H1 (cell line): Measurements from ENCODE around the gene OXTR. TPM values are rescaled to one million over a fixed set of nuclear protein-coding genes. Genes with fewer than 3 reads are reported as not detected.

Source experiments
- CREB1 ChIP-seq: IDR thresholded peaks from 2 replicates; pipeline ENCODE4 v1.6.1; 2012; ENCODE audit warnings: inconsistent platforms
- EGR1 ChIP-seq: IDR thresholded peaks from 2 replicates; pipeline ENCODE4 v1.6.1; 2011; ENCODE audit warnings: low read depth, low read length, borderline replicate concordance
- JUN ChIP-seq: IDR thresholded peaks from 2 replicates; pipeline ENCODE4 v1.6.1; 2011; ENCODE audit warnings: low read depth, mild to moderate bottlenecking, improper control_type of control experiment, low read length
- KDM1A ChIP-seq: fragments of 200-600, 300-600 bp; sonication (generic); IDR thresholded peaks from 2 replicates; pipeline ENCODE4 v1.7.1; 2016; ENCODE audit warnings: mild to moderate bottlenecking, low read length, borderline replicate concordance
- NANOG ChIP-seq: IDR thresholded peaks from 2 replicates; pipeline ENCODE4 v1.6.1; 2011; ENCODE audit warnings: low read length, low read depth, mild to moderate bottlenecking, inconsistent platforms; ENCODE audit not compliant: insufficient read depth, poor library complexity, severe bottlenecking
- POLR2AphosphoS5 ChIP-seq: IDR thresholded peaks from 2 replicates; pipeline ENCODE4 v1.6.1; 2011; ENCODE audit warnings: low read depth, low read length
- RAD21 ChIP-seq, 2 experiments: IDR thresholded peaks in 1 of 2; conservative IDR thresholded peaks in 1 of 2; 2 replicates each; pipeline ENCODE4 v1.6.1; 2011; ENCODE audit warnings: low read depth in 2 of 2, low read length in 2 of 2, improper control_type of control experiment in 1 of 2, inconsistent platforms in 1 of 2, mild to moderate bottlenecking in 1 of 2, moderate library complexity in 1 of 2
- RXRA ChIP-seq: IDR thresholded peaks from 2 replicates; pipeline ENCODE4 v1.6.1; 2011; ENCODE audit warnings: low read depth, mild to moderate bottlenecking, low read length, moderate library complexity; ENCODE audit not compliant: insufficient read depth
- SP1 ChIP-seq: IDR thresholded peaks from 2 replicates; pipeline ENCODE4 v1.6.1; 2011; ENCODE audit warnings: low read depth, low read length
- TAF1 ChIP-seq: IDR thresholded peaks from 2 replicates; pipeline ENCODE4 v1.6.1; 2011; ENCODE audit warnings: mild to moderate bottlenecking, low read depth, low read length
- ZNF274 ChIP-seq: IDR thresholded peaks from 2 replicates; pipeline ENCODE4 v1.7.0; 2012; ENCODE audit warnings: low read length, borderline replicate concordance; ENCODE audit errors: extremely low read depth
- polyA plus RNA-seq, 7 experiments: library from polyadenylated mRNA; depleted of rRNA in 3 of 7; stranded (reverse) in 5 of 7; unstranded in 2 of 7; fragments of >200 nt in 5 of 7; fragments of 200-250 nt in 2 of 7; gene quantifications; 1 replicate in 5 of 7; 2 replicates in 1 of 7; 4 replicates in 1 of 7; pipeline versions ENCODE4 v1.2.1 to v1.2.3, GENCODE V29; 2011 to 2013; ENCODE audit warnings: missing spikeins in 2 of 7, mixed read lengths in 2 of 7
- total RNA-seq: library from RNA; stranded (reverse); fragmentation: NEBNext Ultra II Directional; extraction: Animal tissue kit (Norgen Biotek cat#: 25700); gene quantifications from 2 replicates; pipeline ENCODE4 v1.2.1, GENCODE V29; 2021
- TF ChIP-seq, protein P1 (sequence below): IDR thresholded peaks from 2 replicates; pipeline ENCODE4 v1.6.1; 2012; ENCODE audit warnings: inconsistent platforms
- TF ChIP-seq, protein P2 (sequence below), 3 experiments: IDR thresholded peaks; 1 replicate in 2 of 3; 2 replicates in 1 of 3; pipeline versions ENCODE4 v1.5.1 to v1.6.1; 2011; ENCODE audit warnings: low read length in 3 of 3, mild to moderate bottlenecking in 3 of 3, inconsistent platforms in 2 of 3, low read depth in 1 of 3, moderate library complexity in 1 of 3; ENCODE audit not compliant: insufficient read depth in 1 of 3; ENCODE audit errors: control extremely low read depth in 1 of 3

OXTR gene
- total and polyA plus RNA-seq, 2 of the 8 experiments (the other 6 are each of a cell fraction or from before 2014, with no cell fraction given), result 0.77 to 2.3 TPM

GRCh38 chr3:8713901-8714759, 55.3 kb downstream of the OXTR start (continued):
- TF ChIP-seq, protein P1, sequence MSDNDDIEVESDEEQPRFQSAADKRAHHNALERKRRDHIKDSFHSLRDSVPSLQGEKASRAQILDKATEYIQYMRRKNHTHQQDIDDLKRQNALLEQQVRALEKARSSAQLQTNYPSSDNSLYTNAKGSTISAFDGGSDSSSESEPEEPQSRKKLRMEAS, result peak; percentile 32; the same call in 1 of the 2 replicates
- TF ChIP-seq JUN (peak; percentile 60; the same call in 1 of the 2 replicates), RXRA (0 out of 2 replicates have a peak, but pooled peaks have one; percentile 8), EGR1 (peak; percentile 83), NANOG (peak; percentile 46), SP1 (0 out of 2 replicates have a peak, but pooled peaks have one; percentile 25), CREB1 (no peak), ZNF274 (peak; percentile 46; the same call in 1 of the 2 replicates), KDM1A (no peak), POLR2AphosphoS5 (peak; percentile 100), TAF1 (no peak), RAD21 (IDR thresholded peaks at IDR 0.05 in 1 of 2, conservative IDR thresholded peaks at IDR 0.05 in 1 of 2; ENCODE audit: low read depth in 2 of 2, low read length in 2 of 2) (peak; percentile 45 to 63)
- TF ChIP-seq, protein P2, sequence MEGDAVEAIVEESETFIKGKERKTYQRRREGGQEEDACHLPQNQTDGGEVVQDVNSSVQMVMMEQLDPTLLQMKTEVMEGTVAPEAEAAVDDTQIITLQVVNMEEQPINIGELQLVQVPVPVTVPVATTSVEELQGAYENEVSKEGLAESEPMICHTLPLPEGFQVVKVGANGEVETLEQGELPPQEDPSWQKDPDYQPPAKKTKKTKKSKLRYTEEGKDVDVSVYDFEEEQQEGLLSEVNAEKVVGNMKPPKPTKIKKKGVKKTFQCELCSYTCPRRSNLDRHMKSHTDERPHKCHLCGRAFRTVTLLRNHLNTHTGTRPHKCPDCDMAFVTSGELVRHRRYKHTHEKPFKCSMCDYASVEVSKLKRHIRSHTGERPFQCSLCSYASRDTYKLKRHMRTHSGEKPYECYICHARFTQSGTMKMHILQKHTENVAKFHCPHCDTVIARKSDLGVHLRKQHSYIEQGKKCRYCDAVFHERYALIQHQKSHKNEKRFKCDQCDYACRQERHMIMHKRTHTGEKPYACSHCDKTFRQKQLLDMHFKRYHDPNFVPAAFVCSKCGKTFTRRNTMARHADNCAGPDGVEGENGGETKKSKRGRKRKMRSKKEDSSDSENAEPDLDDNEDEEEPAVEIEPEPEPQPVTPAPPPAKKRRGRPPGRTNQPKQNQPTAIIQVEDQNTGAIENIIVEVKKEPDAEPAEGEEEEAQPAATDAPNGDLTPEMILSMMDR (IDR thresholded peaks at IDR 0.05; ENCODE audit: control extremely low read depth in 1 of 3, insufficient read depth in 1 of 3, low read depth in 1 of 3, low read length in 3 of 3), result peak; percentile 73 to 77 (median 77)
